Ramos (cell line): ENCODE data around the gene OPRM1.
"Not testable (repeated sequence)": the region's sequence is repeated elsewhere in the genome, so short reads cannot be mapped to it uniquely, and the experiment has no call there.

Experiments used
- in situ Hi-C: fragments of 300-500 bp; cut with MboI; formaldehyde crosslinking; loops from one replicate; pipeline ENCODE4 v1.14.3; 2022; ENCODE audit warnings: low sequenced_read_pairs; ENCODE audit not compliant: unreplicated experiment

Gene OPRM1

GRCh38 chr6:154201688-154202087, 162.6 kb downstream of the OPRM1 start:
- in situ Hi-C loops = not testable (repeated sequence)

- in situ Hi-C loops = no loop called here
Measured at GRCh38 chr6:154202339-154202738, 163.3 kb downstream of the OPRM1 start.

- in situ Hi-C loops = no loop called here
Measured at GRCh38 chr6:154202958-154203357, 163.9 kb downstream of the OPRM1 start.

- in situ Hi-C loops = no loop called here
Measured at GRCh38 chr6:154206141-154206540, 167.1 kb downstream of the OPRM1 start.

GRCh38 chr6:154206996-154207395, 168.0 kb downstream of the OPRM1 start:
- in situ Hi-C loops = no loop called here

GRCh38 chr6:154209555-154209954, 170.5 kb downstream of the OPRM1 start:
- in situ Hi-C loops = no loop called here

- in situ Hi-C loops = no loop called here
Measured at GRCh38 chr6:154210678-154211077, 171.6 kb downstream of the OPRM1 start.

GRCh38 chr6:154213782-154214181, 174.7 kb downstream of the OPRM1 start:
- in situ Hi-C loops = no loop called here

GRCh38 chr6:154218301-154218700, 179.3 kb downstream of the OPRM1 start:
- in situ Hi-C loops = no loop called here

- in situ Hi-C loops = no loop called here
Measured at GRCh38 chr6:154218787-154219186, 179.7 kb downstream of the OPRM1 start.

GRCh38 chr6:154219250-154219649, 180.2 kb downstream of the OPRM1 start:
- in situ Hi-C loops = no loop called here

- in situ Hi-C loops = no loop called here
Measured at GRCh38 chr6:154222716-154223115, 183.7 kb downstream of the OPRM1 start.

- in situ Hi-C loops = no loop called here
Measured at GRCh38 chr6:154223296-154223695, 184.3 kb downstream of the OPRM1 start.

- in situ Hi-C loops = no loop called here
Measured at GRCh38 chr6:154226461-154226860, 187.4 kb downstream of the OPRM1 start.

GRCh38 chr6:154227862-154228520, 189.0 kb downstream of the OPRM1 start:
- in situ Hi-C loops = no loop called here

- in situ Hi-C loops = no loop called here
Measured at GRCh38 chr6:154228521-154228905, 189.5 kb downstream of the OPRM1 start.

GRCh38 chr6:154229786-154230185, 190.7 kb downstream of the OPRM1 start:
- in situ Hi-C loops = no loop called here

- in situ Hi-C loops = no loop called here
Measured at GRCh38 chr6:154230393-154230792, 191.4 kb downstream of the OPRM1 start.

- in situ Hi-C loops = no loop called here
Measured at GRCh38 chr6:154230910-154231595, 192.0 kb downstream of the OPRM1 start.

- in situ Hi-C loops = no loop called here
Measured at GRCh38 chr6:154232013-154232910, 193.2 kb downstream of the OPRM1 start.

- in situ Hi-C loops = no loop called here
Measured at GRCh38 chr6:154233383-154233782, 194.3 kb downstream of the OPRM1 start.
